Immature natural killer cell (primary cell): Measurements from ENCODE around the gene MYOM1. TPM values are rescaled to one million over a fixed set of nuclear protein-coding genes. Genes with fewer than 3 reads are reported as not detected.
A peak's percentile ranks its signal among the peaks of the same experiment; 100 is the strongest.

Experiments used
- DNase-seq, 3 donors: peaks; one replicate each; pipeline ENCODE4 v3.0.0; 2022; ENCODE audit warnings: mixed read lengths in 1 of 3
- H3K27ac Mint-ChIP-seq, 6 donors: one replicate each; pipeline ENCODE4 v1.8.0; 2020; ENCODE audit warnings: mixed read lengths in 6 of 6, mild to moderate bottlenecking in 5 of 6, inconsistent platforms in 4 of 6, moderate library complexity in 3 of 6
- H3K27me3 Mint-ChIP-seq, 3 donors: one replicate each; pipeline ENCODE4 v1.8.0; 2020 to 2021; ENCODE audit warnings: low read depth in 3 of 3, mild to moderate bottlenecking in 3 of 3, mixed read lengths in 3 of 3, moderate library complexity in 3 of 3, inconsistent platforms in 1 of 3
- H3K36me3 Mint-ChIP-seq, 3 donors: one replicate each; pipeline ENCODE4 v1.8.0; 2020; ENCODE audit warnings: mixed read lengths in 3 of 3, inconsistent platforms in 2 of 3, mild to moderate bottlenecking in 2 of 3
- H3K4me1 Mint-ChIP-seq, 2 donors: one replicate each; pipeline ENCODE4 v1.8.0; 2020; ENCODE audit warnings: inconsistent platforms in 2 of 2, mild to moderate bottlenecking in 2 of 2, mixed read lengths in 2 of 2, moderate library complexity in 1 of 2
- H3K4me3 Mint-ChIP-seq, 5 donors: one replicate each; pipeline ENCODE4 v1.8.0; 2020; ENCODE audit warnings: mild to moderate bottlenecking in 5 of 5, mixed read lengths in 5 of 5, inconsistent platforms in 3 of 5, moderate library complexity in 3 of 5
- H3K9me3 Mint-ChIP-seq, 6 donors: one replicate each; pipeline ENCODE4 v1.8.0; 2020; ENCODE audit warnings: mild to moderate bottlenecking in 6 of 6, mixed read lengths in 6 of 6, inconsistent platforms in 4 of 6, moderate library complexity in 3 of 6
- polyA plus RNA-seq, 3 donors: library from polyadenylated mRNA; unstranded; fragments of 300-500 nt; fragmentation: Illumina TruSeq; gene quantifications; one replicate each; pipeline ENCODE4 v1.2.3, GENCODE V29; 2021

Gene MYOM1
- 1 to 10 TPM in 1 of 3 donors, under 1 TPM in 1, not detected in 1; 0.72 to 1.2 TPM for polyA plus RNA-seq

DNA sequence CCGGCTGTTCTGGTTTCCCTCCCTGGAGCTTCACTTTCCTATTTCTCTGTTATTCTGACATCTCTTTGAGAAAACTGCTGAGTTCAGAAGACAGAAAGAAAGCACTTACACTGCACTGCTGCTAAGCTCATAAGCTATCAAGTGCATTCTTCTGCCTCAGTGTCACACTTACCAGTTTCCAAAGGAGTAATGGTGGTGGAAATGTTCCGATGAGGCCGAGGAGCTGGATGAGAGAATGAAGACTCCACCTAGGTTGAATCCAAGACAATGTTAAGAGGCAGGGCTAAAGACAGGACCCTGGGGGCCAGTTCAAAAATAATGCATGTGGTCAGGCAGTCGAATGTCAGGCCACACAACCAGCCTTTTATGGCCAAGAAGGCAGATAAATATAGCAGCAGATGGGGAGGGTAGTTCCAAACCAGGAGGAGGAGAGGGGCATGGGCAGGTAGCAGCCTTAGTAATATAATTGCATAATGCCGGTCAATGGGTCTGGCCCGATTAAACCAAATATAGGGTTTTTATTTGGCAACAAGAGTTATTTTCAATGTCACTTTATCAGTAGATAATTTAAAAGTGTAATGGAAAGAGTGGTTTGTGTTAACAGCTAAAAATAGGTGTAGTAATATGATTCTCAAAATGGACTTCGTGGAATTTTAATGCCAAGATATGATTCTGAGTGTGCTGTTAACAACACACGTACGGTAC is at the start of gene MYOM1:
MYOM1 (minus strand) TSS at position 338 of the 705 bp plus-strand sequence. CDS start 4,745 bp downstream, outside the sequence.
- H3K27me3 Mint-ChIP-seq, result peaks cover 0 to 5% (median 0%) of the 10 kb centered on the region in 3 donors
- no peak for DNase-seq
- no peak within 1 kb of the TSS for H3K4me3 Mint-ChIP-seq
- peaks cover 0 to 4% (median 0%) of the 10 kb centered on the region in 3 donors for H3K36me3 Mint-ChIP-seq
- H3K4me1 Mint-ChIP-seq, result no peaks in the 10 kb centered on the region
- no peaks in the 10 kb centered on the region for H3K9me3 Mint-ChIP-seq
- peak within 1 kb of the TSS in 1 of 6 donors; percentile 36 for H3K27ac Mint-ChIP-seq

- Mint-ChIP-seq H3K27ac (peak overlapping the region; percentile 62 to 89 (median 66)), H3K4me1 (peaks cover 81 to 92% of the 10 kb centered on the region in 2 donors), H3K27me3 (peaks cover 0 to 1% (median 0%) of the 10 kb centered on the region in 3 donors), H3K36me3 (peaks cover 0 to 7% (median 0%) of the 10 kb centered on the region in 3 donors), H3K4me3 (peak overlapping the region in 4 of 5 donors; percentile 26 to 53 (median 42)), H3K9me3 (no peaks in the 10 kb centered on the region)
- no peak for DNase-seq
Measured at GRCh38 chr18:3269241-3269913, 49.6 kb upstream of the MYOM1 start.

DNA sequence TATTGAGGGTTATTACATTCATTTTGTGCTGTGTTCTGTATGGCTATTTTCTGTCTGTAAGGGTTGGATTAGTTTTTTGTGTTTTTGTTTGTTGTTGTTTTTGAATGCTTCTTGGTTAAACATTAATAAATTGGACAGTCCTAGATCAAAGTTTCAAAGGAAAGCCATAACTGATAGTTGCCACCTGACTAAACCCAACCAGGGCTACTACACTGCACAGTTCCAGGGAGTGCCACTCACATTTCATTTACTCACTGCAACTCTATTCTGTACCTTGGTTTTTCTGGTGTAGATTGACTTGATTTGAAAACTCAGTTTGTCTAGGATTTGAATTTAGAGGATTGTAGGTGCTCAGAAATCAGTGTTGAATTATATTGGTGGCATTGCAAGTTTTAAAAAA is 48.5 kb upstream of the MYOM1 start:
- Mint-ChIP-seq H3K27ac (peak overlapping the region; percentile 61 to 89 (median 66)), H3K9me3 (no peaks in the 10 kb centered on the region), H3K4me3 (peak overlapping the region; percentile 16 to 53 (median 47)), H3K4me1 (peaks cover 90 to 100% of the 10 kb centered on the region in 2 donors), H3K27me3 (peaks cover 0 to 1% (median 0%) of the 10 kb centered on the region in 3 donors), H3K36me3 (no peaks in the 10 kb centered on the region)
- no peak for DNase-seq

- Mint-ChIP-seq H3K4me1 (peaks cover 86 to 90% of the 10 kb centered on the region in 2 donors), H3K9me3 (no peaks in the 10 kb centered on the region), H3K27me3 (peaks cover 11 to 17% (median 13%) of the 10 kb centered on the region in 3 donors), H3K36me3 (no peaks in the 10 kb centered on the region), H3K4me3 (peak overlapping the region; percentile 16 to 61 (median 51)), H3K27ac (peak overlapping the region; percentile 71 to 99 (median 82))
- no peak for DNase-seq
Measured at GRCh38 chr18:3266062-3266608, 46.4 kb upstream of the MYOM1 start.

DNA sequence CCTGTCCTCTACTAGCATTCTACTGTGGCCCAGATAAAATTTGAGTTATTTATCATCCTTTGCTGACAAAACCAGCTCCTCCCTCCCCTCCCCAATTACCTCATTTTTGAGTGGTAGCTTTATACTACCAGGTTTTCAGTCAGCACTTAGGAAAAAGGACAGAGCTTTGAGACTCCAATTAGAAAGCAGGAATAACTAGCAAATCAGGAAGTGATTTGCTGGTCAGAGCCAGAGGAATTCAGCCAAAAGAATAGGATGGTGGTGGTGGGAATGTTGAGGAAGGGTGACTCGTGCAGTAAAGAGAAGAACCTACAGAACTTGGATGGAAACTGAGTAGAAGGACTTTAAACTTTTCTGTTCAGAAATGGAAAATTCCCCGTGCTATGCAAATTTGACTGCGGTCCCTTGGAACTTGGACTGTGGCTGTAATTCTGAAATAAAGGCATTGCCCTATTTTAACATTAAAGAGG is 45.8 kb upstream of the MYOM1 start:
- Mint-ChIP-seq H3K27ac (peak overlapping the region; percentile 78 to 99 (median 82)), H3K36me3 (no peaks in the 10 kb centered on the region), H3K4me1 (peaks cover 86 to 90% of the 10 kb centered on the region in 2 donors), H3K9me3 (no peaks in the 10 kb centered on the region), H3K4me3 (peak overlapping the region; percentile 16 to 63 (median 28)), H3K27me3 (peaks cover 12 to 19% (median 17%) of the 10 kb centered on the region in 3 donors)
- no peak for DNase-seq

DNA sequence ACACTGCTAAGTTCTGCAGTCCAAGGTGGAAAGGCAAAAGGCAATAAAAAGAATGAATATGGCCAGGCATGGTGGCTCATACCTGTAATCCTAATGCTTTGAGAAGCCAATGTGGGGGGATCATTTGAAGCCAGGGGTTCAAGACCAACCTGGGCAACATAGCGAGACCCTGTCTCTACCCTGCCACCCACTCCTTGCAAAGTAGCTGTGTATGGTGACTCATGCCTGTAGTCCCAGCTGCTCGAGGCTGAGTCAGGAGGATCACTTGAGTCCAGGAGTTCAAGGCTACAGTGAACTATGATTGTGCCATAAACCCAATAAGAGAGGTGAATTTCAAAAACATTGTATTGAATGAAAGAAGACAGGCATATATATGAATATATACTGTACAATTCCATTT is 44.6 kb upstream of the MYOM1 start:
- DNase-seq, result no peak
- Mint-ChIP-seq H3K9me3 (no peaks in the 10 kb centered on the region), H3K4me1 (peaks cover 85 to 86% of the 10 kb centered on the region in 2 donors), H3K27me3 (peaks cover 12 to 19% (median 17%) of the 10 kb centered on the region in 3 donors), H3K27ac (peak overlapping the region; percentile 60 to 99 (median 80)), H3K36me3 (no peaks in the 10 kb centered on the region), H3K4me3 (peak overlapping the region; percentile 36 to 99 (median 92))

DNA sequence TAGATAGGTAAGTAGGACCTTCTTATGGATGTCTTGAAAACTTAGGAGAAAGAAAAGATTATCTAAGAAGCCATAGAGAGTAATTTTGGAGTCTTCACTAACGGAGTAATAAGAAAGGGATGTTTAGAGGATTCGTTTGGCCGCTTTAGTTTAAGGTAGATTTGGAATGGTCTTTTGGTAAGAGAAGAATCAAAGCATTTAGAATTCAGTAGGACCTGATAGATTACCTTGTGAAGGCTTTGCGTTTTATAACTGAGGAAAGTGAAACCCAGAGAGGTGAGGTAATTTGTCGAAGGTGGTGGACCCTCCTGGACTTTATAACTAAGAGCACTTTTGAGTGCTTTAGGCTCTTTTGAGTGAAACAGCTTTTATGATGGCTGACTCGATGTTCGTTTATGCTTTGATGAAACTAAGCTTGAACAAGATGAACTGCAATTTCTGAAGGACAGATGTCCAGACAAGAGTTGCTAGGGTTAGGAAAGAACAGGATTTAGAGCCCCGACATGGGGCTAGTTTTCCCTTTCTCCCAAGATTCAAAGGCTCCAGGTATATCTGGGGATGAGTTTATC is 43.4 kb upstream of the MYOM1 start:
- DNase-seq, result no peak
- Mint-ChIP-seq H3K4me3 (peak overlapping the region; percentile 90 to 99 (median 96)), H3K27ac (peak overlapping the region; percentile 95 to 99 (median 98)), H3K27me3 (peaks cover 12 to 19% (median 17%) of the 10 kb centered on the region in 3 donors), H3K4me1 (peaks cover 82 to 86% of the 10 kb centered on the region in 2 donors), H3K9me3 (no peaks in the 10 kb centered on the region), H3K36me3 (peaks cover 3 to 8% (median 3%) of the 10 kb centered on the region in 3 donors)

DNA sequence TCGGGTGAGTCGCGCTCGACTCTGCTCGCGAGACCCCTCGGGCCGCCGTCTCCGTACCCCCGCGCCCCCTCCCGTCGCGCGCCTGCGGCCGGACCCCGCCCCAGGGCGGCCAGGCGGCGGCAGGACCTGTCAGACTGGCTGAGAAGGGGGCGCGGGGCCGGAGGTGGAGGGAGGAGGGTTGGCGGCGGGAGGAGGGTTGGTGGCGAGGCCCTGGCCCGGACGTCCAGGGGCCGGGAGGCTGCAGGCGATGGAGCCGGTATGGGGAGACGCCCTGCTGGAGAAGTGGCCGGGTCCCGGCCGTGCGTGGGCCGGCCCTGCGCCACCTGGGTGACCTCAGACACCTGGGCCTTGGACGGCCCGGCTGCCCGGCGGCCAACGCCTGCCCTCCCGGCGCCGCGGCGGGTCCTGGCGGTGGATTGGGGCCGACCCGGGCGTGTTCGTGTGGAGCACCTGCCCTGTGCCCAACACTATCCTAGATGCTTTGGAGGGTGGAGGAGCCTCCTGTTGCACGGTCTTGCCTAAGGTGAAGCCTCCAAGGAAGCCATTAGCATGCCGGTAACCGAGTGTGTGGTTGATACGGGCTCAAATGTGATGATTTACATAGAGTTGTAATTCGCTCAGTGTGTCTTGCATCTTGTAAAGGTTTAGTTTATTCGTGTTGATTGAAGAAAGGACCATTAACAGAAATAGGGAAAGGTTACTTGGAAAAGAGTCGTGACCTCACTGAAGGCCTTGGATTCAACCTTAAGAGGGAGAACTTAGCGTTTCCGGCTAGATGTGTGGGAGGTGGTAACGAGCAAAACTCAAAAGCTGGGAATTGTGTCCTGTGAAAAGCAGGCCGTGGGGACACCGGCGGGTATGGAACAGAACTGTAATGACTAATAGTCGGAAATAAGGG is 42.7 kb upstream of the MYOM1 start:
- Mint-ChIP-seq H3K9me3 (no peaks in the 10 kb centered on the region), H3K36me3 (peaks cover 8 to 15% (median 10%) of the 10 kb centered on the region in 3 donors), H3K4me1 (peaks cover 85 to 86% of the 10 kb centered on the region in 2 donors), H3K27ac (peak overlapping the region; percentile 98 to 100 (median 100)), H3K27me3 (peaks cover 12 to 19% (median 17%) of the 10 kb centered on the region in 3 donors), H3K4me3 (peak overlapping the region; percentile 92 to 99 (median 99))
- DNase-seq, result peak in 1 of 3 donors; percentile 37

GRCh38 chr18:3261373-3262233 is 41.8 kb upstream of the MYOM1 start, which contains the start of gene MYL12B:
Gene MYL12B, plus strand, starts transcription at chr18:3262133. Its CDS starts 10,766 bp downstream, at chr18:3272899.
- Mint-ChIP-seq H3K4me1 (peaks cover 82 to 86% of the 10 kb centered on the region in 2 donors), H3K9me3 (no peaks in the 10 kb centered on the region), H3K4me3 (peak within 1 kb of the TSS; percentile 92 to 99 (median 99)), H3K27me3 (peaks cover 12 to 19% (median 17%) of the 10 kb centered on the region in 3 donors), H3K36me3 (peaks cover 12 to 23% (median 18%) of the 10 kb centered on the region in 3 donors), H3K27ac (peak within 1 kb of the TSS; percentile 98 to 100 (median 100))
- DNase-seq, result peak; percentile 93 to 94 (median 93)

DNA sequence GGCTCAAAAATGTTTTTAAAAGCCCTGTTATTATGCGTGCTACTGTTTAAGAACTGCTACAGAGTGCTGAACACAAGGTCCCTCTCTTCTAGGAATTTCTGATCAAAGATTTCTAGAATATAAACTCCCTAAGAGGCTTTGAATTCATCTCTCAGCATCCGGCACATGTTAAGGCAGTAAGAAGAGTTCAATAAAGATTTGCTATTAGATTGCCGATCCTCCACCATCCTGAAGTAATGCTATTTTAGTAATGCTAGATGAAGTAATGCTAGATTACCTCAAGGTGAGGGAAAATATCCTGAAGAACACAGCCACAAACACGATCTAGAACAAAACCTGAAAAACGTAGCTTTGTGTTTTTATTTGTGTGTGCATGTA is 41.2 kb upstream of the MYOM1 start:
- Mint-ChIP-seq H3K36me3 (peaks cover 12 to 29% (median 24%) of the 10 kb centered on the region in 3 donors), H3K27ac (peak overlapping the region; percentile 98 to 100 (median 100)), H3K9me3 (no peaks in the 10 kb centered on the region), H3K4me1 (peaks cover 80 to 86% of the 10 kb centered on the region in 2 donors), H3K4me3 (peak overlapping the region; percentile 92 to 99 (median 96)), H3K27me3 (peaks cover 12 to 18% (median 17%) of the 10 kb centered on the region in 3 donors)
- no peak for DNase-seq

GRCh38 chr18:3257627-3258120 is 37.9 kb upstream of the MYOM1 start:
- Mint-ChIP-seq H3K27me3 (peaks cover 9 to 15% (median 13%) of the 10 kb centered on the region in 3 donors), H3K4me3 (no peak overlapping the region), H3K27ac (peak overlapping the region; percentile 72 to 100 (median 92)), H3K36me3 (peaks cover 39 to 60% (median 45%) of the 10 kb centered on the region in 3 donors), H3K4me1 (peaks cover 78 to 86% of the 10 kb centered on the region in 2 donors), H3K9me3 (no peaks in the 10 kb centered on the region)
- no peak for DNase-seq
